Endothelial cell of umbilical vein (primary cell): ENCODE results near the gene UNC5C. TPM values are rescaled to one million over a fixed set of nuclear protein-coding genes. Genes with fewer than 3 reads are reported as not detected.

Source experiments
- BruUV-seq: library from RNA; stranded (reverse); fragments of 400-500 nt; replicated peaks from 2 replicates; lab custom pipeline; 2021; lab: Mats Ljungman, UMichigan
- CTCF ChIA-PET: fragments of 300-600, 350-600 bp; sonication (Branson Sonifier 250); formaldehyde crosslinking; loops from one replicate; lab custom pipeline; 2021; ENCODE audit warnings: antibody characterized with exemption, inconsistent platforms; lab: Charles Lee
- POLR2A ChIA-PET: fragments of 300-600, 350-600 bp; sonication (Branson Sonifier 250); formaldehyde crosslinking; loops from one replicate; lab custom pipeline; 2021; ENCODE audit warnings: antibody characterized with exemption, inconsistent platforms; lab: Charles Lee
- DNase-seq: peaks from one replicate; pipeline ENCODE4 v3.0.0-alpha.2; 2011; ENCODE audit warnings: low read depth, low spot score
- FAIRE-seq: peaks from 2 replicates; lab custom pipeline; 2011; peaks lifted over from hg19 to GRCh38; lab: Jason Lieb, UNC
- H2AFZ ChIP-seq: 2 replicates; pipeline ENCODE4 v1.6.0; 2012; ENCODE audit warnings: low read depth, low read length, control low read depth, inconsistent platforms
- H3K27ac ChIP-seq: 2 replicates; pipeline ENCODE4 v1.5.1; 2011; ENCODE audit warnings: low read depth, mild to moderate bottlenecking, control low read depth, low read length, moderate library complexity; ENCODE audit not compliant: insufficient read depth
- H3K27me3 ChIP-seq, 2 experiments: 2 replicates each; pipeline versions ENCODE4 v1.6.0 to v1.6.1; 2011; ENCODE audit warnings: low read length in 2 of 2, mixed read lengths in 1 of 2; ENCODE audit not compliant: control insufficient read depth in 2 of 2, insufficient read depth in 2 of 2
- H3K36me3 ChIP-seq, 2 experiments: 2 replicates in 1 of 2; 3 replicates in 1 of 2; pipeline ENCODE4 v1.5.1; 2011; ENCODE audit warnings: low read length in 2 of 2, mild to moderate bottlenecking in 1 of 2, moderate library complexity in 1 of 2; ENCODE audit not compliant: control insufficient read depth in 2 of 2, insufficient read depth in 2 of 2; ENCODE audit errors: extremely low read depth in 1 of 2
- H3K4me1 ChIP-seq: 3 replicates; pipeline ENCODE4 v1.5.1; 2011; ENCODE audit warnings: mild to moderate bottlenecking, low read length; ENCODE audit not compliant: control insufficient read depth, insufficient read depth; ENCODE audit errors: extremely low read depth
- H3K4me2 ChIP-seq: 2 replicates; pipeline ENCODE4 v1.6.1; 2011; ENCODE audit warnings: low read length, control low read depth, mixed read lengths; ENCODE audit not compliant: insufficient read depth
- H3K4me3 ChIP-seq, 3 experiments: fragments of 200-600 bp in 1 of 3; sonication (generic), shearing (Covaris generic) in 1 of 3; replicated peaks in 1 of 3; 2 replicates each; pipeline ENCODE4 v1.5.1; 2011 to 2016; ENCODE audit warnings: control low read depth in 3 of 3, low read length in 3 of 3, mild to moderate bottlenecking in 2 of 3, inconsistent platforms in 1 of 3, low read depth in 1 of 3, moderate library complexity in 1 of 3; ENCODE audit not compliant: insufficient read depth in 1 of 3
- H3K79me2 ChIP-seq: 2 replicates; pipeline ENCODE4 v1.6.0; 2012; ENCODE audit warnings: low read length, inconsistent platforms; ENCODE audit not compliant: control insufficient read depth, insufficient read depth
- H3K9ac ChIP-seq: replicated peaks from 2 replicates; pipeline ENCODE3; 2011; ENCODE audit warnings: low read length, control low read depth; ENCODE audit not compliant: insufficient read depth; ENCODE audit errors: extremely low read depth
- H3K9me1 ChIP-seq: replicated peaks from 3 replicates; pipeline ENCODE4 v1.6.0; 2011; ENCODE audit warnings: mild to moderate bottlenecking, low read length; ENCODE audit not compliant: control insufficient read depth, insufficient read depth; ENCODE audit errors: extremely low read depth
- H3K9me3 ChIP-seq: replicated peaks from 2 replicates; pipeline ENCODE4 v1.5.1; 2012; ENCODE audit warnings: low read length, inconsistent platforms; ENCODE audit not compliant: control insufficient read depth, insufficient read depth
- H4K20me1 ChIP-seq: replicated peaks from 2 replicates; pipeline ENCODE3; 2011; ENCODE audit warnings: mild to moderate bottlenecking, low read length; ENCODE audit not compliant: control insufficient read depth, insufficient read depth; ENCODE audit errors: extremely low read depth
- CTCF ChIP-seq, 2 donors: IDR thresholded peaks; 1 replicate in 1 of 2; 2 replicates in 1 of 2; pipeline ENCODE4 v1.5.1; 2011; ENCODE audit warnings: low read length in 2 of 2, mild to moderate bottlenecking in 2 of 2, moderate library complexity in 2 of 2, control low read depth in 1 of 2, inconsistent platforms in 1 of 2, low read depth in 1 of 2; ENCODE audit not compliant: insufficient read depth in 1 of 2; ENCODE audit errors: extremely low read depth in 1 of 2
- EZH2 ChIP-seq: IDR thresholded peaks from 2 replicates; pipeline ENCODE4 v1.6.1; 2012; ENCODE audit warnings: borderline replicate concordance, low read depth, mild to moderate bottlenecking, moderate library complexity, low read length, inconsistent platforms; ENCODE audit not compliant: severe bottlenecking
- FOS ChIP-seq: IDR thresholded peaks from 2 replicates; pipeline ENCODE4 v1.6.1; 2011; ENCODE audit warnings: mild to moderate bottlenecking, low read length, moderate library complexity, borderline replicate concordance; ENCODE audit not compliant: insufficient read depth
- GATA2 ChIP-seq: IDR thresholded peaks from 2 replicates; pipeline ENCODE4 v1.7.0; 2011; ENCODE audit warnings: low read depth, mild to moderate bottlenecking, moderate library complexity, mixed read lengths, low read length; ENCODE audit not compliant: insufficient read length, insufficient read depth
- JUN ChIP-seq: IDR thresholded peaks from 2 replicates; pipeline ENCODE4 v1.6.1; 2011; ENCODE audit warnings: borderline replicate concordance, low read depth; ENCODE audit not compliant: insufficient read length, insufficient read depth
- MAX ChIP-seq: IDR thresholded peaks from 2 replicates; pipeline ENCODE4 v1.6.1; 2011; ENCODE audit not compliant: insufficient read depth, insufficient read length
- MYC ChIP-seq: IDR thresholded peaks from one replicate; pipeline ENCODE4 v1.6.1; 2011; ENCODE audit warnings: mild to moderate bottlenecking, low read depth, low read length
- POLR2A ChIP-seq: IDR thresholded peaks from 2 replicates; pipeline ENCODE4 v1.6.1; 2012; ENCODE audit warnings: low read depth, mild to moderate bottlenecking, control low read depth, low read length
- POLR2AphosphoS5 ChIP-seq: IDR thresholded peaks from 2 replicates; pipeline ENCODE4 v1.6.1; 2012; ENCODE audit warnings: low read depth, mild to moderate bottlenecking, control low read depth, low read length, moderate library complexity; ENCODE audit not compliant: insufficient read depth
- dilution Hi-C: fragments of 300-500 bp; cut with MboI; formaldehyde crosslinking; loops from one replicate; pipeline ENCODE4 v1.15.0; 2019; ENCODE audit warnings: low sequenced_read_pairs; ENCODE audit not compliant: extremely low pct_ligation_motif_present
- intact Hi-C: fragments of 100-400 bp; cut with micrococcal nuclease; formaldehyde crosslinking; loops from one replicate; pipeline ENCODE4 v1.10.0; 2022
- polyA plus RNA-seq, 4 experiments: library from polyadenylated mRNA; depleted of rRNA in 3 of 4; stranded (reverse) in 3 of 4; unstranded in 1 of 4; fragments of >200 nt; gene quantifications; 2 replicates each; pipeline versions ENCODE4 v1.2.1 to v1.2.3, GENCODE V29; 2011 to 2012; ENCODE audit warnings: missing spikeins in 1 of 4
- total RNA-seq: library from RNA; stranded (reverse); gene quantifications from 2 replicates; pipeline ENCODE4 v1.2.3, GENCODE V29; 2021

Gene UNC5C
- total and polyA plus RNA-seq, 2 donors (not counting 3 experiments of a cell fraction or from before 2014, with no cell fraction given), result 0.44 to 0.53 TPM

DNA sequence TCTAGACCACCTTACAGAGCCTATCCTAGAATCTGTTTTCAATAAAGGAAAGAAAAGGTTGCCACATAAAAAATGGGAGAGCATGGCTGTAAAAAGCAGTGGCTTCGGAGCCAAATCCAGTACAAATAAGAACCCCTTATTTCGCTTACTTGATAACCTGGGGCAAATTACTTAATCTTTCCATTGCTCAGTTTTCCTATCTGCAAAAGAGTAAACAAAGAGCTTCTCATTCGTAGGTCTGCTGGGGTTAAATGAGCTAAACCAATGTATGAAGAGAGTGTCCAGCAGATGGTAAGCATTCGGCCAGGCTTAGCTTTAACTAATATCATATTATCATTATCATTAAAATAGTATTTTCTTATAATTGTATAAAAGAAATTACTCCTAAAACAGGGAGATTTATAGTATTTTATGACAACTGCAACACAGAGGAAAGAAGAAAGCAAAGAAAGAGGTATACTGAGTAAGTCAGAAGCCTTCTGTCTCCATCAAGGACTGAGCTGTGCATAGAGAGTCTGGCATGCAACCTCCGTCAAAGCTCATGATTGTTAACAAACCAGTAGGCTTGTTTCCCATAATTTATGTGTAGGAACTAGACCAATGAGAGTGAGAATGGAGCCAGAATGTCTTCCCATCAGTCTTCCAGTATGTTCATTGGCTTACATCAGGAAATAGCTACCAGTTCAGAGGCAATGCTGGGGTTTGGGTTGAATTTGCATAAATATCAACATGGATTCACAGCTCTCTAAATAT is 364.9 kb downstream of the UNC5C start:
- no peak for TF ChIP-seq MAX
- no peak for TF ChIP-seq EZH2
- no peak for TF ChIP-seq JUN
- TF ChIP-seq CTCF (IDR thresholded peaks at IDR 0.05; ENCODE audit: extremely low read depth in 1 of 2, insufficient read depth in 1 of 2, low read depth in 1 of 2, low read length in 2 of 2), result no peak
- no peak for TF ChIP-seq FOS
- no peak for TF ChIP-seq POLR2AphosphoS5
- TF ChIP-seq POLR2A, result no peak
- no peak for TF ChIP-seq GATA2
- no peak for TF ChIP-seq MYC
- Histone ChIP-seq H3K9ac (no peak overlapping the region), H3K79me2 (no peaks in the 10 kb centered on the region), H2AFZ (no peak overlapping the region), H3K4me1 (no peaks in the 10 kb centered on the region), H3K9me3 (no peaks in the 10 kb centered on the region), H3K4me3 (no peak overlapping the region), H3K4me2 (no peak overlapping the region), H4K20me1 (no peaks in the 10 kb centered on the region), H3K9me1 (no peaks in the 10 kb centered on the region), H3K27me3 (no peaks in the 10 kb centered on the region), H3K27ac (no peak overlapping the region), H3K36me3 (no peaks in the 10 kb centered on the region)
- ChIA-PET CTCF (interaction anchor here (0.5 to 1.0 kb wide), 2 partner anchors 17 to 28 kb away, joined by 3 read pairs; no protein-coding TSS in a partner anchor), POLR2A (no interaction called here)
- intact Hi-C loops, result loop anchor here (5.0 kb wide), 1 partner anchor 103 kb away; no protein-coding TSS in a partner anchor
- FAIRE-seq (no peak), DNase-seq (no peak)
- BruUV-seq, result no TSS peak
- dilution Hi-C loops, result no loop called here
